ENCODE measurements around the gene ORAI2. TPM values are rescaled to one million over a fixed set of nuclear protein-coding genes. Genes with fewer than 3 reads are reported as not detected.

Gene ORAI2
- total and polyA plus RNA-seq, 2 of the 8 experiments (the other 6 are each of a cell fraction or from before 2014, with no cell fraction given), result 20.7 to 35.2 TPM

DNA sequence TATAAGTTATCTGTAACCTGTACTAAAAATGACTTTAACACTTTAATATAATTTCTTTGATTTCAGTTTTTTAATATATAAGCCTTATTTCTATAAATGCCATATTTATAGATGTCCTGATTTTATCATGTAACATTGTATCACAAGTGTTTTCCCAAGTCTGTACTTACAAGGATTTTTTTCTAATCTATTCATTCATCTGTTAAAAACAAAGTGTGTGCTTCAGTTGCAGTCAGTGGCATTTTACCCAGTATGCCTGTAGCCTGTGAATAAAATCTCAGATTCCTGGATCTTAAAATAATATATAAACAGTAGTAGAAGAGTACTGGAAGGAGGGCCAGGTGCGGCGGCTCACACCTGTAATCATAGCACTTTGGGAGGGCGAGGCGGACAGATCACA is 19.8 kb upstream of the ORAI2 start (continued):
- no peak for TF ChIP-seq CHD7 (IDR thresholded peaks at IDR 0.05; ENCODE audit: insufficient replicate concordance, low read length)
- TF ChIP-seq, protein P1, sequence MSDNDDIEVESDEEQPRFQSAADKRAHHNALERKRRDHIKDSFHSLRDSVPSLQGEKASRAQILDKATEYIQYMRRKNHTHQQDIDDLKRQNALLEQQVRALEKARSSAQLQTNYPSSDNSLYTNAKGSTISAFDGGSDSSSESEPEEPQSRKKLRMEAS (IDR thresholded peaks at IDR 0.05), result no peak
- no peak for TF ChIP-seq CBX5 (IDR thresholded peaks at IDR 0.05; ENCODE audit: low read depth, low read length)
- TF ChIP-seq SIX5 (IDR thresholded peaks at IDR 0.05; ENCODE audit: low read depth, low read length), result no peak
- TF ChIP-seq SUZ12 (IDR thresholded peaks at IDR 0.05; ENCODE audit: low read length), result no peak
